ENCODE data around the gene PKN1.

GRCh38 chr19:14439014-14439413, 5.9 kb downstream of the PKN1 start:
- TF ChIP-seq CTCF (IDR thresholded peaks at IDR 0.05) (no peak), SMAD4 (CRISPR knock-in tag; IDR thresholded peaks at IDR 0.05) (no peak), ZNF121 (CRISPR knock-in tag; IDR thresholded peaks at IDR 0.05) (no peak), TEAD4 (CRISPR knock-in tag; IDR thresholded peaks at IDR 0.05) (no peak), ETV6 (CRISPR knock-in tag; IDR thresholded peaks at IDR 0.05) (no peak), MAX (CRISPR knock-in tag; IDR thresholded peaks at IDR 0.05) (no peak)

Measured in WTC11 (cell line).